K562 (cell line): ENCODE measurements around the gene GATB. TPM values are rescaled to one million over a fixed set of nuclear protein-coding genes. Genes with fewer than 3 reads are reported as not detected.

Experiments
- ATAC-seq: fragments of 200-7000 bp; cut with Tn5 transposase; 3 replicates; pipeline ENCODE4 v1.9.1; 2020; ENCODE audit warnings: moderate library complexity
- BruUV-seq: library from RNA; stranded (reverse); fragments of 400-500 nt; replicated peaks from 2 replicates; lab custom pipeline; 2021; lab: Mats Ljungman, UMichigan
- CTCF ChIA-PET: fragments of 300-600 bp; formaldehyde crosslinking; extraction: SDS; loops from one replicate; lab custom pipeline; 2021; ENCODE audit warnings: low intra/inter-chr PET ratio; lab: Yijun Ruan, JAX
- POLR2A ChIA-PET: fragments of 300-600, 350-650 bp; sonication (Branson Sonifier 250); formaldehyde crosslinking; extraction: SDS; loops from one replicate; lab custom pipeline; 2021; ENCODE audit warnings: antibody characterized with exemption, inconsistent platforms; lab: Yijun Ruan, JAX
- DNase-seq, 4 experiments: peaks; one replicate each; pipeline versions ENCODE4 v3.0.0 to v3.0.0-alpha.2; 2011 to 2018; ENCODE audit warnings: low spot score in 3 of 4, mixed read lengths in 3 of 4; ENCODE audit errors: extremely low read depth in 1 of 4
- FAIRE-seq: peaks from 2 replicates; lab custom pipeline; 2011; peaks lifted over from hg19 to GRCh38; lab: Jason Lieb, UNC
- H2AFZ ChIP-seq: 2 replicates; pipeline ENCODE4 v1.6.0; 2011; ENCODE audit warnings: low read depth, low read length, control low read depth, inconsistent platforms
- H3K27ac ChIP-seq: fragments of 200-600 bp; 3 replicates; pipeline ENCODE4 v1.8.0; 2011; ENCODE audit warnings: low read depth, mild to moderate bottlenecking, control low read depth, inconsistent platforms, low read length, moderate library complexity, mixed read lengths; ENCODE audit errors: extremely low read depth
- H3K27me3 ChIP-seq, 2 experiments: fragments of 300-600 bp in 1 of 2; 2 replicates in 1 of 2; 3 replicates in 1 of 2; pipeline versions ENCODE4 v1.6.0 to v1.8.0; 2011; ENCODE audit warnings: inconsistent platforms in 2 of 2, low read length in 2 of 2, mild to moderate bottlenecking in 1 of 2, mixed read lengths in 1 of 2, moderate library complexity in 1 of 2; ENCODE audit not compliant: control insufficient read depth in 2 of 2, insufficient read depth in 2 of 2
- H3K36me3 ChIP-seq: fragments of 300-600 bp; 3 replicates; pipeline ENCODE4 v1.8.0; 2011; ENCODE audit warnings: mild to moderate bottlenecking, low read length, inconsistent platforms; ENCODE audit not compliant: control insufficient read depth, insufficient read depth
- H3K4me1 ChIP-seq, 2 experiments: fragments of 200-600 bp in 1 of 2; replicated peaks in 1 of 2; 2 replicates in 1 of 2; 3 replicates in 1 of 2; pipeline versions ENCODE4 v1.5.1 to v1.8.0; 2011; ENCODE audit warnings: inconsistent platforms in 2 of 2, low read length in 2 of 2, mild to moderate bottlenecking in 1 of 2, mixed read lengths in 1 of 2, moderate library complexity in 1 of 2; ENCODE audit not compliant: control insufficient read depth in 2 of 2, insufficient read depth in 2 of 2
- H3K4me2 ChIP-seq: 2 replicates; pipeline ENCODE4 v1.6.1; 2011; ENCODE audit warnings: low read length, control low read depth, inconsistent platforms, mixed read lengths; ENCODE audit not compliant: insufficient read depth
- H3K4me3 ChIP-seq: fragments of 200-600 bp; sonication (generic), shearing (Covaris generic); 2 replicates; pipeline ENCODE4 v1.5.1; 2016; ENCODE audit warnings: control low read depth, inconsistent platforms
- H3K79me2 ChIP-seq: fragments of 200-600 bp; 3 replicates; pipeline ENCODE4 v1.8.0; 2011; ENCODE audit warnings: low read length, inconsistent platforms; ENCODE audit not compliant: control insufficient read depth, insufficient read depth
- H3K9ac ChIP-seq, 2 experiments: 2 replicates each; pipeline versions ENCODE4 v1.6.0 to v1.6.1; 2011; ENCODE audit warnings: low read depth in 2 of 2, low read length in 2 of 2, control low read depth in 1 of 2, inconsistent platforms in 1 of 2, mild to moderate bottlenecking in 1 of 2, mixed read lengths in 1 of 2; ENCODE audit not compliant: insufficient read depth in 1 of 2
- H3K9me1 ChIP-seq: one replicate; pipeline ENCODE4 v1.6.0; 2011; ENCODE audit warnings: inconsistent platforms, mild to moderate bottlenecking, low read length, moderate library complexity; ENCODE audit not compliant: control insufficient read depth, insufficient read depth
- H3K9me3 ChIP-seq: replicated peaks from 2 replicates; pipeline ENCODE4 v1.5.1; 2011; ENCODE audit warnings: low read depth, low read length, inconsistent platforms; ENCODE audit not compliant: control insufficient read depth, insufficient read depth
- H4K20me1 ChIP-seq: replicated peaks from 2 replicates; pipeline ENCODE4 v1.6.1; 2011; ENCODE audit warnings: low read length, inconsistent platforms, mixed read lengths; ENCODE audit not compliant: control insufficient read depth, insufficient read depth
- CEBPG ChIP-seq, 3 experiments: fragments of 200-800 bp in 1 of 3; sonication (Bioruptor generic) in 1 of 3; sonication (generic) in 1 of 3; formaldehyde crosslinking in 1 of 3; IDR thresholded peaks in 2 of 3; conservative IDR thresholded peaks in 1 of 3; 2 replicates each; pipeline versions ENCODE4 v1.6.1 to v1.8.0; 2016 to 2022; ENCODE audit warnings: missing compliant biosample characterization in 2 of 3, missing genetic modification characterization in 2 of 3, mild to moderate bottlenecking in 1 of 3, missing genetic modification reagents in 1 of 3
- ZNF23 ChIP-seq: fragments of 250-450 bp; sonication (Bioruptor Pico); IDR thresholded peaks from 2 replicates; pipeline ENCODE4 v1.4.0; 2020; ENCODE audit warnings: mild to moderate bottlenecking
- WGBS: fragments of 100-300 bp; shearing (Covaris generic); methylation state at CpG from one replicate; pipeline ENCODE4 v1.1.6; 2016; ENCODE audit warnings: low coverage, mixed read lengths; ENCODE audit not compliant: insufficient coverage; ENCODE audit errors: missing lambda C conversion rate; 5-methylcytosine and 5-hydroxymethylcytosine counted together
- in situ Hi-C: fragments of 300-500 bp; cut with MboI; formaldehyde crosslinking; loops from 4 replicates; pipeline ENCODE4 v1.15.0; 2018; ENCODE audit warnings: inconsistent platforms, mixed read lengths
- intact Hi-C: fragments of 100-400 bp; cut with micrococcal nuclease; formaldehyde crosslinking; loops from 2 replicates; pipeline ENCODE4 v1.14.2; 2022
- polyA plus RNA-seq, 8 experiments: library from polyadenylated mRNA; depleted of rRNA in 4 of 8; stranded (reverse) in 5 of 8; unstranded in 3 of 8; fragments of >200 nt; fragmentation: Nextera tagmentation in 2 of 8; fragmentation: Illumina TruSeq in 1 of 8; extraction: Ambion mirVana in 2 of 8; extraction: Trizol in 1 of 8; gene quantifications; 2 replicates each; pipeline versions ENCODE4 v1.2.1 to v1.2.3, GENCODE V29; 2011 to 2014; ENCODE audit warnings: inconsistent platforms in 1 of 8, missing spikeins in 1 of 8
- total RNA-seq, 7 experiments: library from RNA; depleted of rRNA in 6 of 7; stranded (reverse); fragments of >200 nt in 6 of 7; fragmentation: Illumina TruSeq in 2 of 7; extraction: Trizol in 2 of 7; gene quantifications; 2 replicates each; pipeline versions ENCODE4 v1.2.1 to v1.2.3, GENCODE V29; 2011 to 2021; ENCODE audit warnings: low replicate concordance in 1 of 7
- TF ChIP-seq, protein P1 (sequence below): fragments of 250-450 bp; sonication (Bioruptor Pico); IDR thresholded peaks from 2 replicates; pipeline ENCODE4 v1.4.0; 2020

Gene GATB
- total and polyA plus RNA-seq, 9 of the 15 experiments (the other 6 are each of a cell fraction or from before 2014, with no cell fraction given): 15.3 to 31.8 (median 26.2) TPM

DNA sequence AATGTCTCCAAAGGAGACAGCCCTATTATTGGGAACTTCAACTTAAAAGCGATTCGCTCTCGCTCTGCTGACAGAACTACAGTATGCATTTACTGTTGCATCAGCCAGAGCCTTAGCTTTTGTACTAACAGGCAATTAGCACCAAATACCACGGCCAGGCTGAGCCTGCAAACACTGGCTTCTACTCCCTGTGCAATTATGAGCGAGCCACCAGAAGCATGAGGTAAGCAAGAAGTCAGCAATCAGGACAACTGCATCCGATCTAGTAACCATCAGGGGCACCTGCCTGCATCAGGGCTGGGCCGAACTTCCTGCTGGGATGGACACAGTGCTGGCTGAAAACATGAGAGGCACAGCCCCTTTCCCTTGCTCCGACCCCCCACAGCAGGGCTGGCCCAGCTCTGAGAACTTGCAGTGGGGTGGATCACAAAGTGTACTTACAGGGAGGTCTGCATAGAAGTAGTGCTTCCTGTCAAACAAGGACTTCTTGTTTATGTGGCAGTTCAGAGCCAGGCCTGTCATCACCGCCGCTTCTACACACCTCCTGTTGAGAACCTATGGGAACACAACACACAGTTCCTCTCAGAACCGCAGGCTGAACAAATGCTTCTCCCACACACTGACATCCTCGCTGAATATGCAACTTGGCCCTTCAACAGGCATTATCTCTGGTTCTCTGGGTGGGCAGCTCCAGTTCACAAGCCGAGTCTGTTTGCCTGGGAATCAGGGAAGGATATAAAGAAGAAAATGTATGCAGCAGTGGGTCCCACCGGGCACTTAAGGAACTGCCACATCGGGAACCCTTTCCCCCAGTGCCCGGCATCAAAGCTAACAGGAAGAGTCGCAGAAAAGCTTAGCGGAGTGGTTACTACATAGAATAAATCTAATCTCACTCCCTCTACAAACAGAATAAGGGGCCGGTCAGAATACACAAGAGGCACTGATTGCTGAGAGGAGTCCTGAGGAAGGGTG, 41.5 kb downstream of the GATB start:
- WGBS: 84% methylated on average over 19 of the region's 19 CpGs
- Histone ChIP-seq H3K27ac (no peak overlapping the region), H4K20me1 (no peaks in the 10 kb centered on the region), H3K9me1 (no peaks in the 10 kb centered on the region), H3K4me2 (no peak overlapping the region), H3K9ac (no peak overlapping the region; a peak in 1 of 4 replicates), H3K4me1 (no peaks in the 10 kb centered on the region), H3K27me3 (no peaks in the 10 kb centered on the region), H3K36me3 (peaks cover 3% of the 10 kb centered on the region; the same call in 2 of the 3 replicates), H3K79me2 (no peaks in the 10 kb centered on the region), H3K4me3 (no peak overlapping the region), H2AFZ (no peak overlapping the region), H3K9me3 (no peaks in the 10 kb centered on the region)
- ChIA-PET CTCF (no interaction called here), POLR2A (no interaction called here)
- BruUV-seq: no TSS peak
- in situ Hi-C loops (no loop called here), intact Hi-C loops (no loop called here)
- ATAC-seq: no peak
- no peak for DNase-seq
- FAIRE-seq: no peak
- TF ChIP-seq ZNF23 (CRISPR knock-in tag) (no peak), CEBPG (CRISPR knock-in tag; IDR thresholded peaks at IDR 0.05) (no peak), CEBPG (tag; conservative IDR thresholded peaks at IDR 0.05 in 1 of 2, IDR thresholded peaks at IDR 0.05 in 1 of 2) (peak in 1 of 2 experiments; percentile 44; a peak in 1 of 4 replicates)
- TF ChIP-seq, protein P1, sequence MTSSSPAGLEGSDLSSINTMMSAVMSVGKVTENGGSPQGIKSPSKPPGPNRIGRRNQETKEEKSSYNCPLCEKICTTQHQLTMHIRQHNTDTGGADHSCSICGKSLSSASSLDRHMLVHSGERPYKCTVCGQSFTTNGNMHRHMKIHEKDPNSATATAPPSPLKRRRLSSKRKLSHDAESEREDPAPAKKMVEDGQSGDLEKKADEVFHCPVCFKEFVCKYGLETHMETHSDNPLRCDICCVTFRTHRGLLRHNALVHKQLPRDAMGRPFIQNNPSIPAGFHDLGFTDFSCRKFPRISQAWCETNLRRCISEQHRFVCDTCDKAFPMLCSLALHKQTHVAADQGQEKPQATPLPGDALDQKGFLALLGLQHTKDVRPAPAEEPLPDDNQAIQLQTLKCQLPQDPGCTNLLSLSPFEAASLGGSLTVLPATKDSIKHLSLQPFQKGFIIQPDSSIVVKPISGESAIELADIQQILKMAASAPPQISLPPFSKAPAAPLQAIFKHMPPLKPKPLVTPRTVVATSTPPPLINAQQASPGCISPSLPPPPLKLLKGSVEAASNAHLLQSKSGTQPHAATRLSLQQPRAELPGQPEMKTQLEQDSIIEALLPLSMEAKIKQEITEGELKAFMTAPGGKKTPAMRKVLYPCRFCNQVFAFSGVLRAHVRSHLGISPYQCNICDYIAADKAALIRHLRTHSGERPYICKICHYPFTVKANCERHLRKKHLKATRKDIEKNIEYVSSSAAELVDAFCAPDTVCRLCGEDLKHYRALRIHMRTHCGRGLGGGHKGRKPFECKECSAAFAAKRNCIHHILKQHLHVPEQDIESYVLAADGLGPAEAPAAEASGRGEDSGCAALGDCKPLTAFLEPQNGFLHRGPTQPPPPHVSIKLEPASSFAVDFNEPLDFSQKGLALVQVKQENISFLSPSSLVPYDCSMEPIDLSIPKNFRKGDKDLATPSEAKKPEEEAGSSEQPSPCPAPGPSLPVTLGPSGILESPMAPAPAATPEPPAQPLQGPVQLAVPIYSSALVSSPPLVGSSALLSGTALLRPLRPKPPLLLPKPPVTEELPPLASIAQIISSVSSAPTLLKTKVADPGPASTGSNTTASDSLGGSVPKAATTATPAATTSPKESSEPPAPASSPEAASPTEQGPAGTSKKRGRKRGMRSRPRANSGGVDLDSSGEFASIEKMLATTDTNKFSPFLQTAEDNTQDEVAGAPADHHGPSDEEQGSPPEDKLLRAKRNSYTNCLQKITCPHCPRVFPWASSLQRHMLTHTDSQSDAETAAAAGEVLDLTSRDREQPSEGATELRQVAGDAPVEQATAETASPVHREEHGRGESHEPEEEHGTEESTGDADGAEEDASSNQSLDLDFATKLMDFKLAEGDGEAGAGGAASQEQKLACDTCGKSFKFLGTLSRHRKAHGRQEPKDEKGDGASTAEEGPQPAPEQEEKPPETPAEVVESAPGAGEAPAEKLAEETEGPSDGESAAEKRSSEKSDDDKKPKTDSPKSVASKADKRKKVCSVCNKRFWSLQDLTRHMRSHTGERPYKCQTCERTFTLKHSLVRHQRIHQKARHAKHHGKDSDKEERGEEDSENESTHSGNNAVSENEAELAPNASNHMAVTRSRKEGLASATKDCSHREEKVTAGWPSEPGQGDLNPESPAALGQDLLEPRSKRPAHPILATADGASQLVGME (CRISPR knock-in tag): no peak
